Gastroesophageal sphincter (tissue), 4 donors: ENCODE results near the gene RIN2. TPM values are rescaled to one million over a fixed set of nuclear protein-coding genes. Genes with fewer than 3 reads are reported as not detected.
A peak's percentile ranks its signal among the peaks of the same experiment; 100 is the strongest.
"Not testable (repeated sequence)": the region's sequence is repeated elsewhere in the genome, so short reads cannot be mapped to it uniquely, and the experiment has no call there.

Experiments
- ATAC-seq: fragments of 150-250 bp; one replicate; pipeline ENCODE4 v1.9.1; 2016; ENCODE audit warnings: mild to moderate bottlenecking, moderate library complexity
- H3K27ac ChIP-seq, 4 donors: fragments of 200-600 bp; sonication (generic) in 3 of 4; 1 replicate in 3 of 4; 2 replicates in 1 of 4; pipeline ENCODE4 v1.5.1; 2016 to 2019
- H3K27me3 ChIP-seq: fragments of 200-600 bp; sonication (generic); one replicate; pipeline ENCODE4 v1.5.1; 2019
- H3K36me3 ChIP-seq, 2 donors: fragments of 200-600 bp; sonication (generic); one replicate each; pipeline ENCODE4 v1.5.1; 2019; ENCODE audit warnings: control low read depth in 1 of 2
- H3K4me1 ChIP-seq, 3 donors: fragments of 200-600 bp; sonication (generic); 1 replicate in 2 of 3; 2 replicates in 1 of 3; pipeline ENCODE4 v1.5.1; 2016 to 2019; ENCODE audit warnings: control low read depth in 2 of 3
- H3K4me3 ChIP-seq, 2 donors: fragments of 200-600 bp; sonication (generic); one replicate each; pipeline ENCODE4 v1.5.1; 2019; ENCODE audit warnings: mild to moderate bottlenecking in 1 of 2, moderate library complexity in 1 of 2
- H3K9me3 ChIP-seq, 3 donors: fragments of 200-600 bp; sonication (generic); one replicate each; pipeline ENCODE4 v1.5.1; 2017 to 2019; ENCODE audit warnings: control low read depth in 2 of 3
- EP300 ChIP-seq: sonication (generic); formaldehyde crosslinking; IDR thresholded peaks from one replicate; pipeline ENCODE4 v1.6.1; 2017; ENCODE audit warnings: antibody characterized with exemption, mild to moderate bottlenecking
- POLR2A ChIP-seq, 2 donors: fragments of 450-650 bp; IDR thresholded peaks; one replicate each; pipeline ENCODE4 v1.6.1; 2017; ENCODE audit warnings: antibody characterized with exemption in 2 of 2, mild to moderate bottlenecking in 2 of 2, moderate library complexity in 1 of 2
- POLR2AphosphoS5 ChIP-seq: sonication (generic); formaldehyde crosslinking; IDR thresholded peaks from one replicate; pipeline ENCODE4 v1.6.1; 2017; ENCODE audit warnings: antibody characterized with exemption
- WGBS, 2 donors: methylation state at CpG; one replicate each; pipeline ENCODE4 v1.1.5; 2018; ENCODE audit warnings: low coverage in 1 of 2; 5-methylcytosine and 5-hydroxymethylcytosine counted together
- total RNA-seq, 4 donors: library from RNA; depleted of rRNA; stranded (reverse); fragments of >200 nt; gene quantifications; one replicate each; pipeline ENCODE4 v1.1.0, GENCODE V29; 2016
- TF ChIP-seq, protein P1 (sequence below), 4 experiments: fragments of 200-600 bp in 2 of 4; fragments of 450-650 bp in 2 of 4; sonication (generic) in 1 of 4; IDR thresholded peaks; one replicate each; pipeline ENCODE4 v1.5.1; 2017 to 2019; ENCODE audit warnings: antibody characterized with exemption in 4 of 4, mild to moderate bottlenecking in 2 of 4, moderate library complexity in 2 of 4

Gene RIN2
- total RNA-seq, 4 donors from 2014 or later = 44.7 to 89.5 (median 54.8) TPM

GRCh38 chr20:19802099-19802491 is 44.0 kb downstream of the RIN2 start:
- TF ChIP-seq POLR2A (IDR thresholded peaks at IDR 0.05) (no peak), EP300 (no peak), POLR2AphosphoS5 (no peak)
- TF ChIP-seq, protein P1, sequence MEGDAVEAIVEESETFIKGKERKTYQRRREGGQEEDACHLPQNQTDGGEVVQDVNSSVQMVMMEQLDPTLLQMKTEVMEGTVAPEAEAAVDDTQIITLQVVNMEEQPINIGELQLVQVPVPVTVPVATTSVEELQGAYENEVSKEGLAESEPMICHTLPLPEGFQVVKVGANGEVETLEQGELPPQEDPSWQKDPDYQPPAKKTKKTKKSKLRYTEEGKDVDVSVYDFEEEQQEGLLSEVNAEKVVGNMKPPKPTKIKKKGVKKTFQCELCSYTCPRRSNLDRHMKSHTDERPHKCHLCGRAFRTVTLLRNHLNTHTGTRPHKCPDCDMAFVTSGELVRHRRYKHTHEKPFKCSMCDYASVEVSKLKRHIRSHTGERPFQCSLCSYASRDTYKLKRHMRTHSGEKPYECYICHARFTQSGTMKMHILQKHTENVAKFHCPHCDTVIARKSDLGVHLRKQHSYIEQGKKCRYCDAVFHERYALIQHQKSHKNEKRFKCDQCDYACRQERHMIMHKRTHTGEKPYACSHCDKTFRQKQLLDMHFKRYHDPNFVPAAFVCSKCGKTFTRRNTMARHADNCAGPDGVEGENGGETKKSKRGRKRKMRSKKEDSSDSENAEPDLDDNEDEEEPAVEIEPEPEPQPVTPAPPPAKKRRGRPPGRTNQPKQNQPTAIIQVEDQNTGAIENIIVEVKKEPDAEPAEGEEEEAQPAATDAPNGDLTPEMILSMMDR (IDR thresholded peaks at IDR 0.05) = no peak
- H3K27ac ChIP-seq = no peak overlapping the region
- no peak for ATAC-seq
- no peak overlapping the region for H3K4me3 ChIP-seq
- peaks cover 0 to 40% of the 10 kb centered on the region in 2 donors for H3K36me3 ChIP-seq
- WGBS, 2 donors = 94 to 95% methylated on average over 2 to 4 of the region's 6 CpGs
- H3K9me3 ChIP-seq = no peaks in the 10 kb centered on the region
- no peaks in the 10 kb centered on the region for H3K27me3 ChIP-seq
- H3K4me1 ChIP-seq = peaks cover 0 to 9% (median 7%) of the 10 kb centered on the region in 3 donors

- Histone ChIP-seq H3K27me3 (no peaks in the 10 kb centered on the region), H3K4me3 (no peak overlapping the region), H3K9me3 (no peaks in the 10 kb centered on the region), H3K27ac (no peak overlapping the region), H3K36me3 (peaks cover 0 to 40% of the 10 kb centered on the region in 2 donors), H3K4me1 (peaks cover 0 to 14% (median 11%) of the 10 kb centered on the region in 3 donors)
- TF ChIP-seq, protein P1 (IDR thresholded peaks at IDR 0.05) = peak in 1 of 4 experiments; percentile 27
- no peak for TF ChIP-seq EP300
- ATAC-seq = no peak
- 79 to 86% methylated on average over 2 to 3 of the region's 4 CpGs for WGBS, 2 donors
These were observed 44.6 kb downstream of the RIN2 start for GRCh38 chr20:19802492-19803158.

DNA sequence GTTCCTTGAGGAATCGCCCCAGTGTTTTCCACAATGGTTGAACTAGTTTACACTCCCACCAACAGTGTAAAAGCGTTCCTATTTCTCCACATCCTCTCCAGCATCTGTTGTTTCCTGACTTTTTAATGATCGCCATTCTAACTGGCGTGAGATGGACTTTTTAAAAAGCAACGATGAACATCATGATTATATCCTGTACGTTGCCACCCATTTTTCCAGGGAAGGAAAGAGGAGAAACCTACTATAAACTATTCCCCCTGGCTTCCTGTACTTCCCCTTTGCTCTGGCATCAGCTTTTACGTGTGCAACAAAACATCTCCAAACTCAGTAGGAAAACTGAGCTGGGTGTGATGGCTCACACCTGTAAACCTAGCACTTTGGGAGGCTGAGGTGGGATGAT is 48.2 kb downstream of the RIN2 start:
- not testable (repeated sequence) for ATAC-seq, H3K4me3 ChIP-seq, H3K9me3 ChIP-seq, H3K27me3 ChIP-seq
- peak overlapping the region in 3 of 4 donors; percentile 29 to 45 (median 40) for H3K27ac ChIP-seq
- 57 to 96% methylated on average over 4 to 6 of the region's 7 CpGs for WGBS, 2 donors
- peaks cover 0 to 23% (median 11%) of the 10 kb centered on the region in 3 donors for H3K4me1 ChIP-seq
- peaks cover 0 to 29% of the 10 kb centered on the region in 2 donors for H3K36me3 ChIP-seq

GRCh38 chr20:19806806-19807190 is 48.7 kb downstream of the RIN2 start:
- peak overlapping the region in 3 of 4 donors; percentile 29 to 45 (median 40) for H3K27ac ChIP-seq
- H3K27me3 ChIP-seq = no peaks in the 10 kb centered on the region
- ATAC-seq = peak; percentile 16
- no peaks in the 10 kb centered on the region for H3K9me3 ChIP-seq
- WGBS, 2 donors = 53 to 82% methylated on average over 2 to 4 of the region's 4 CpGs
- H3K4me3 ChIP-seq = no peak overlapping the region
- peaks cover 0 to 23% of the 10 kb centered on the region in 2 donors for H3K36me3 ChIP-seq
- TF ChIP-seq EP300 = no peak
- no peak for TF ChIP-seq POLR2AphosphoS5
- no peak for TF ChIP-seq POLR2A (IDR thresholded peaks at IDR 0.05)
- TF ChIP-seq, protein P1 (IDR thresholded peaks at IDR 0.05) = no peak
- peaks cover 0 to 23% (median 11%) of the 10 kb centered on the region in 3 donors for H3K4me1 ChIP-seq

DNA sequence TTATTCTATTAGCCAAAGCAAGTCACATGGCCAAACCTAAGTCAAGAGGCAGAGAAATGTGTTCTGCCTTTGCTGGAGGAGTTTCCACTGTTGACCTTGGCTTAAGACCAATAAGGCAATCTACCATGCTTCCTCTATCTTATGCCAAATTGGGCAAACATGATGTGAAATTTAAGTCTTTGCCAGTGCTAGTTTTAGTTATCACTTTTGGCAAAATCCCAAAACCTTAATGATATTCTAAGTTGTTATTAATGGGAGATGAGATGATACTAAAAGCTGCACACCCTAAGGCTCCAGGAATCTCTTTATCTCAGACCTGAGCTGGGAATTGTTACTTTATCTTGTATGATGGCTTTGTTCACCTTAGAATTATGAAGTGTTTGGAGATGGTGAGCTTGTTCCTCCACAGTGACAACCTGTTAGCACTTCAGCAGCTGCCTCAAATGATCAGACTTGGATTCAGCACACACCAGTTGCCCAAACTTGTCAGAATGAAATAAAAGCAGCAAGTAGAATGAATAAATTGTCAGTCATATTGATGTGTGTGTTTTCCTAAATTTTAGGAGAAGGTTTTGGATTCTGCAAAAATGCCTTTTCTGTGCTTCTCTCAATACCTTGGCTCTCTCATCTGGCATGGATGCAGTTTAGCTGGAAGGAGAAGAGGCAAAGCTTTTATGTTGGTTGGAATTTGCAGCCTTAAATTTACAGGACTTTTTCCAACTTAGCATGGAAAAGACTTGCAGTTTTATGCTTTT is 49.3 kb downstream of the RIN2 start:
- ATAC-seq = peak; percentile 50
- peaks cover 0 to 23% (median 11%) of the 10 kb centered on the region in 3 donors for H3K4me1 ChIP-seq
- peaks cover 0 to 18% of the 10 kb centered on the region in 2 donors for H3K36me3 ChIP-seq
- no peaks in the 10 kb centered on the region for H3K9me3 ChIP-seq
- no peaks in the 10 kb centered on the region for H3K27me3 ChIP-seq
- H3K4me3 ChIP-seq = no peak overlapping the region
- H3K27ac ChIP-seq = peak overlapping the region in 3 of 4 donors; percentile 37 to 45 (median 40)
- TF ChIP-seq POLR2AphosphoS5 (peak; percentile 11), POLR2A (IDR thresholded peaks at IDR 0.05) (no peak), EP300 (no peak)
- TF ChIP-seq, protein P1 (IDR thresholded peaks at IDR 0.05) = no peak
